Measurements from ENCODE around the gene CPA2. TPM values are rescaled to one million over a fixed set of nuclear protein-coding genes. Genes with fewer than 3 reads are reported as not detected.

Gene CPA2
- total and polyA plus RNA-seq, 2 of the 4 experiments (the other 2 are of a cell fraction): 0.05 TPM; not detected in 1

DNA sequence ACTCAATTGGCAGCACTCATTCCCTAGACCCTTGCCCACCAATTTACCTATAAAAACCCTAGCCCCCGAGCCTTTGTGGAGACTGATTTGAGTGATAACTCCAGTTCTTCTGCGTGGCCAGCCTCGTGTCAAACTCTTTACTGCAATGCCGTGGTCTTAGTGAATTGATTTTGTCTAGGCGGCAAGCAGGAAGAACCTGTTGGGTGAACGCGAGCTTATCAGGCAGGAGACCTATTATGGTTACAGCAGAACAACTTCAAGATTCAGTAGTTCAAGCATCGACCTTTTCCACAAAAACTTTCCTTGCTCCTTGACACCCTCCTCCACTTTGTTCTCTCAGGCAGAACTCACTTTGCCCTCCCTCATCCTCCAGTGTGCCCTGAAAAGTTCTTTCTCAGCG, 46.8 kb upstream of the CPA2 start:
- H3K4me1 ChIP-seq (ENCODE audit: control insufficient read depth, insufficient read depth, low read length): no peaks in the 10 kb centered on the region
- TF ChIP-seq, protein P1, sequence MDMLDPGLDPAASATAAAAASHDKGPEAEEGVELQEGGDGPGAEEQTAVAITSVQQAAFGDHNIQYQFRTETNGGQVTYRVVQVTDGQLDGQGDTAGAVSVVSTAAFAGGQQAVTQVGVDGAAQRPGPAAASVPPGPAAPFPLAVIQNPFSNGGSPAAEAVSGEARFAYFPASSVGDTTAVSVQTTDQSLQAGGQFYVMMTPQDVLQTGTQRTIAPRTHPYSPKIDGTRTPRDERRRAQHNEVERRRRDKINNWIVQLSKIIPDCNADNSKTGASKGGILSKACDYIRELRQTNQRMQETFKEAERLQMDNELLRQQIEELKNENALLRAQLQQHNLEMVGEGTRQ (IDR thresholded peaks at IDR 0.05; ENCODE audit: low read depth, low read length): no peak
- TF ChIP-seq SMC3 (IDR thresholded peaks at IDR 0.05; ENCODE audit: low read depth, low read length): no peak
- TF ChIP-seq CHD1 (IDR thresholded peaks at IDR 0.05; ENCODE audit: low read depth, low read length): no peak
- no peak for TF ChIP-seq RCOR1 (IDR thresholded peaks at IDR 0.05; ENCODE audit: insufficient replicate concordance, low read length)
- no peak for TF ChIP-seq RAD21 (IDR thresholded peaks at IDR 0.05; ENCODE audit: low read length)
- no peak for TF ChIP-seq MAFK (IDR thresholded peaks at IDR 0.05; ENCODE audit: low read depth, low read length)
- TF ChIP-seq FOS (IDR thresholded peaks at IDR 0.05; ENCODE audit: low read depth, low read length): no peak
- TF ChIP-seq RFX5 (IDR thresholded peaks at IDR 0.05; ENCODE audit: low read depth, low read length): no peak
- TF ChIP-seq, protein P2, sequence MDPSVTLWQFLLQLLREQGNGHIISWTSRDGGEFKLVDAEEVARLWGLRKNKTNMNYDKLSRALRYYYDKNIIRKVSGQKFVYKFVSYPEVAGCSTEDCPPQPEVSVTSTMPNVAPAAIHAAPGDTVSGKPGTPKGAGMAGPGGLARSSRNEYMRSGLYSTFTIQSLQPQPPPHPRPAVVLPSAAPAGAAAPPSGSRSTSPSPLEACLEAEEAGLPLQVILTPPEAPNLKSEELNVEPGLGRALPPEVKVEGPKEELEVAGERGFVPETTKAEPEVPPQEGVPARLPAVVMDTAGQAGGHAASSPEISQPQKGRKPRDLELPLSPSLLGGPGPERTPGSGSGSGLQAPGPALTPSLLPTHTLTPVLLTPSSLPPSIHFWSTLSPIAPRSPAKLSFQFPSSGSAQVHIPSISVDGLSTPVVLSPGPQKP (IDR thresholded peaks at IDR 0.05; ENCODE audit: borderline replicate concordance, low read depth, low read length): no peak
- TF ChIP-seq BHLHE40 (IDR thresholded peaks at IDR 0.05; ENCODE audit: low read depth, low read length): no peak
- ATAC-seq (ENCODE audit: low read depth) (no peak), DNase-seq (no peak)
- intact Hi-C loops (cut with micrococcal nuclease) (no loop called here), in situ Hi-C loops (cut with MboI; ENCODE audit: low sequenced_read_pairs) (no loop called here), dilution Hi-C loops (cut with HindIII; ENCODE audit: low sequenced_read_pairs, unreplicated experiment) (no loop called here)
- CTCF ChIA-PET: no interaction called here
- H3K14ac ChIP-seq (replicated peaks; ENCODE audit: low read depth, low read length): no peak overlapping the region
- H2AK5ac ChIP-seq (ENCODE audit: low read depth, low read length): no peak overlapping the region
- H3K18ac ChIP-seq (ENCODE audit: low read depth, low read length): no peak overlapping the region
- no peak overlapping the region for H3K9ac ChIP-seq (ENCODE audit: low read depth, low read length)
- BruUV-seq (replicated peaks): no TSS peak
- no peaks in the 10 kb centered on the region for H3K79me1 ChIP-seq (ENCODE audit: low read depth in 1 of 2, low read length in 2 of 2)
- H3K36me3 ChIP-seq (ENCODE audit: control insufficient read depth, insufficient read depth, low read length): no peaks in the 10 kb centered on the region
- H2BK15ac ChIP-seq (ENCODE audit: low read depth, low read length): no peak overlapping the region
- POLR2A ChIA-PET (ENCODE audit: unreplicated experiment): no interaction called here
- H2BK120ac ChIP-seq (ENCODE audit: low read depth, low read length): no peak overlapping the region
- H3K56ac ChIP-seq (ENCODE audit: extremely low read depth, insufficient read depth, low read length): no peak overlapping the region
- no peak overlapping the region for H2AK9ac ChIP-seq (replicated peaks; ENCODE audit: low read depth, low read length, poor library complexity)
- no peak overlapping the region for H2AFZ ChIP-seq (replicated peaks; ENCODE audit: low read length, poor library complexity)
- no peak overlapping the region for H3K4me2 ChIP-seq (ENCODE audit: low read depth, low read length)
- no peaks in the 10 kb centered on the region for H3K9me3 ChIP-seq (ENCODE audit: control insufficient read depth, insufficient read depth, low read length)
- peaks cover 7% of the 10 kb centered on the region; the same call in 1 of the 2 replicates for H3K27me3 ChIP-seq (ENCODE audit: control insufficient read depth, insufficient read depth, low read length)
- no peak overlapping the region for H3K4ac ChIP-seq (ENCODE audit: low read depth, low read length)
- no peaks in the 10 kb centered on the region for H3K9me1 ChIP-seq (ENCODE audit: insufficient read depth, low read length)
- no peak overlapping the region for H3K4me3 ChIP-seq (ENCODE audit: insufficient read depth, low read depth, low read length)
- no peak overlapping the region for H4K8ac ChIP-seq (ENCODE audit: low read depth in 2 of 2, low read length in 2 of 2)
- H4K5ac ChIP-seq (ENCODE audit: low read depth, low read length): no peak overlapping the region
- H2BK20ac ChIP-seq (ENCODE audit: low read depth, low read length): no peak overlapping the region
- no peak overlapping the region for H3K23ac ChIP-seq (ENCODE audit: low read depth, low read length)
- no peaks in the 10 kb centered on the region for H4K20me1 ChIP-seq (ENCODE audit: insufficient read depth, low read length)
- no peak overlapping the region for H3K27ac ChIP-seq (ENCODE audit: insufficient read depth, low read length)
- H4K91ac ChIP-seq (ENCODE audit: insufficient read depth, low read depth, low read length): no peak overlapping the region
- no peak overlapping the region for H2BK5ac ChIP-seq (ENCODE audit: low read depth, low read length, poor library complexity, severe bottlenecking)
- WGBS, 2 experiments (ENCODE audit: extremely low coverage in 2 of 2, insufficient read length in 1 of 2): 78% methylated on average over 6 of the region's 9 CpGs; no CpG with 5 or more reads in 1 of the 2 experiments
